Astrocyte of the cerebellum (primary cell): ENCODE data around the gene MRC1.

Experiments
- DNase-seq: peaks from one replicate; pipeline ENCODE4 v3.0.0-alpha.2; 2011; ENCODE audit warnings: low read depth
- H3K4me3 ChIP-seq: 2 replicates; pipeline ENCODE4 v1.5.1; 2011; ENCODE audit warnings: mild to moderate bottlenecking, low read depth, low read length, moderate library complexity
- CTCF ChIP-seq: IDR thresholded peaks from 2 replicates; pipeline ENCODE4 v1.5.1; 2012; ENCODE audit warnings: low read length, low read depth, moderate library complexity, mild to moderate bottlenecking; ENCODE audit errors: missing control alignments
- in situ Hi-C: cut with HindIII; loops from 2 replicates; pipeline ENCODE4 v1.10.0; 2017; ENCODE audit warnings: low sequenced_read_pairs

The MRC1 gene

DNA sequence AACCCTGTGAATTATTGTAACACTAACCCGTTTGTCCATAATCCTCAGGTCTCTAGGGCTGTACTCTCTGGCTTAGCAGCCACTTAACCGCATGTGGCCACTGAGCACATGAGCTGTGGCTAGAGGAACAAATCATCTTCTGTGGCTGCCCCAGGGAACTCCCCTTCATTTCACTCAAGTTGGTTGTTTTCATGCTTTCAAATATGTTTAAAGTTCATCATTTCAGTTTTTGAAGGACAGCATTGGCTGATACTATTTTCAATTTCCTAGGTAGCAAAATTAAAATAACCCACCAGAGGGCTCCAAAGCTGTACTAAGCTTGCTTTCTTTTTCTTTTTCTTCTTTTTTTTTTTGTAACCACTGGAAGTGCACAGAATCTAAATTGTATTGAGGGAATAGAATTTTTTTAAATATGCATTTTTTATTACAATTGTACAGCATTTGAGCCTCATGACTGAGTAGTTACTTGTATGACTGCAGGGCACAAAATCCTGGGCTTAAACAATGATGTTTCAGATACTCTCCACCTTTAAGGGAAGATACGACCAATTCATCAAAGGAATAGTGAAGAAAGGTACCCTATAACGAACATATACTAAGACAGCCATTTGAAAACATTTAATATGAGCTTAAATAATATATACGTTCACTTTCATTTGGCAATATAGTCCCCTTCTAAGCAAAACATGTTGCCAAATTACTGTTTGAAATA, 38.6 kb downstream of the MRC1 start:
- DNase-seq, result peak; percentile 13
- peak; percentile 36 for TF ChIP-seq CTCF
- H3K4me3 ChIP-seq, result no peak overlapping the region
- in situ Hi-C loops, result loop anchor here (5.0 kb wide), 1 partner anchor 370 kb away; no protein-coding TSS in a partner anchor

- no peak for DNase-seq
- in situ Hi-C loops, result loop anchor here (5.0 kb wide), 1 partner anchor 369 kb away; no protein-coding TSS in a partner anchor
- no peak overlapping the region for H3K4me3 ChIP-seq
- no peak for TF ChIP-seq CTCF
Observed at GRCh38 chr10:17848646-17849045, 39.5 kb downstream of the MRC1 start.

- in situ Hi-C loops, result no loop called here
- H3K4me3 ChIP-seq, result no peak overlapping the region
- no peak for DNase-seq
- TF ChIP-seq CTCF, result no peak
Observed at GRCh38 chr10:17850501-17850900, 41.4 kb downstream of the MRC1 start.

DNA sequence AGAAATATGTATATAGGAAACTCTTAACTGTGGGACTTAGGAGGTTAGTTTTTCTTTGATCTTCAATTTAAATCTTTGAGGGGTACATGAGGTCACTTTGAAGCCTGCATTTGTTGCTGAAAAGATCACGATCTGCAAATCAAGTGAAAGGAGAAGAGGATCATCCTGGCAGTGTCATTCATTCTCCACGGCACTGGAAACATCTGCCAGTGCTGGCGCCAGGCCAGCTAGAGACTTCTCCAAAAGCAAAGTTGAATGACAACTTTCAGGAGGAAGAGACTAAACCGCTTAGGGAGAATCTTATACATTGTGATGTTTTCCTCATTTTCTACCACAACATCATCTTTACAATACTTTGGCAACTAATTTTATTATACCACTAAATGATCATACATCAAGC, 42.5 kb downstream of the MRC1 start:
- in situ Hi-C loops, result no loop called here
- no peak overlapping the region for H3K4me3 ChIP-seq
- no peak for TF ChIP-seq CTCF
- no peak for DNase-seq

- no peak for TF ChIP-seq CTCF
- in situ Hi-C loops, result no loop called here
- no peak for DNase-seq
- no peak overlapping the region for H3K4me3 ChIP-seq
Observed at GRCh38 chr10:17854044-17854652, 45.0 kb downstream of the MRC1 start.

GRCh38 chr10:17857040-17857439, 47.9 kb downstream of the MRC1 start:
- no peak overlapping the region for H3K4me3 ChIP-seq
- in situ Hi-C loops, result no loop called here
- no peak for DNase-seq
- TF ChIP-seq CTCF, result no peak
